ENCODE data around the gene EXOSC3. TPM values are rescaled to one million over a fixed set of nuclear protein-coding genes. Genes with fewer than 3 reads are reported as not detected.
A peak's percentile ranks its signal among the peaks of the same experiment; 100 is the strongest.

EXOSC3 gene
- total RNA-seq, 1 experiment from 2014 or later: 81.0 TPM

DNA sequence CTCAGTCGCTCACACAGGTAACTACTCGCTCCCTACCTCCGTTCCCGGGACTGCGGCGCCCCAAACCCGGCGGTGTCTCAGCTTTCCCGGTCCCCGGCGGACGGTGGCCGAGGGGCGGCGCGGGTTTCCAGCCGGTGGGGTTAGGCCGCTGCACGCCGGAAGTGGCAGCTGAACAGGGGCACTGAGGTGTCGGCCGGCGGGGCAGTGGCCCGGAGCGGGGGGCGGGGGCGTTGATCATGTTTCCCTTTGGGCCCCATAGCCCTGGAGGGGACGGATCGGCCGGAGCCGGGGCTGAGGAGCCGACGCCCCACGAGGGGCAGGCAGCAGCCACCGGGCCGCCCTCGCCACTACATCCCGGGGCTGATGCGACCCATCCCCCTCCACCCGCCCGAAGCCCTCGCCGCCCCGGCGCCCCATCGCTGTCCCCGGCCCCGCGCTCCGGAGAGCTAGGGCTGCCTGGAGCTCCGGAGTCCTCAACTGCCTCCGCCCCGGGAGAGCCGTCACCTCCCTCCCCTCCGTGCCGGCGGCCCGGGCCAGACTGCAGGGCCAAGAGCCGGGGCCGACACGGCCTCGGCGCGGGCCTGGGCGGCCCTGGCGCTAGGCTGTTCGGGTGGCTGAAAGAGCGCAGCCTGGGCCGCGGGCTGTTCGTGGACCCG, 15.9 kb upstream of the EXOSC3 start, which contains the start of gene DCAF10:
Gene DCAF10, plus strand, starts transcription at position 167 of the 656 bp plus-strand sequence. Its CDS starts 70 bp downstream, at position 237.
- Mint-ChIP-seq H3K36me3 (ENCODE audit: insufficient read depth in 1 of 3, low read depth in 3 of 3) (no peaks in the 10 kb centered on the region; a peak in 1 of 7 replicates), H3K4me3 (peak within 1 kb of the TSS; percentile 97 to 98), H3K27ac (peak within 1 kb of the TSS; percentile 91 to 98 (median 92); a peak in 5 of 7 replicates), H3K4me1 (peaks cover 23 to 25% of the 10 kb centered on the region in 2 experiments), H3K27me3 (ENCODE audit: low read depth) (peaks cover 7% of the 10 kb centered on the region), H3K9me3 (no peaks in the 10 kb centered on the region)
- peak; percentile 91 for DNase-seq
- Histone ChIP-seq H3K79me1 (ENCODE audit: insufficient read depth, low read depth, low read length, poor library complexity, severe bottlenecking) (no peaks in the 10 kb centered on the region), H3K9ac (ENCODE audit: extremely low read depth, insufficient read length, low read length) (peak within 1 kb of the TSS; percentile 77), H3K27me3 (ENCODE audit: insufficient read depth, low read length) (no peaks in the 10 kb centered on the region), H3K4ac (ENCODE audit: low read depth, low read length) (no peak within 1 kb of the TSS), H4K8ac (replicated peaks; ENCODE audit: insufficient read length, low read depth, low read length) (no peak within 1 kb of the TSS), H3K9me3 (ENCODE audit: control insufficient read depth, low read depth, low read length) (no peaks in the 10 kb centered on the region), H4K5ac (ENCODE audit: insufficient read length, low read depth, low read length) (no peak within 1 kb of the TSS), H3K4me1 (ENCODE audit: insufficient read depth, low read length) (peaks cover 2% of the 10 kb centered on the region), H4K91ac (ENCODE audit: insufficient read length, low read depth, low read length) (no peak within 1 kb of the TSS), H3K79me2 (ENCODE audit: insufficient read depth, low read length) (peaks cover 7% of the 10 kb centered on the region; the same call in 1 of the 2 replicates), H3T11ph (ENCODE audit: low read length) (no peak within 1 kb of the TSS), H3K23me2 (ENCODE audit: insufficient read length, low read depth, low read length, poor library complexity, severe bottlenecking) (peaks cover 11% of the 10 kb centered on the region), H4K20me1 (ENCODE audit: control insufficient read depth, insufficient read depth, insufficient read length) (no peaks in the 10 kb centered on the region), H3K27ac (ENCODE audit: insufficient read length, low read depth, low read length) (no peak within 1 kb of the TSS), H2BK120ac (ENCODE audit: low read depth, low read length, poor library complexity, severe bottlenecking) (no peak within 1 kb of the TSS), H2AFZ (ENCODE audit: low read length) (peak within 1 kb of the TSS; percentile 57), H2BK12ac (ENCODE audit: insufficient read length, low read depth, low read length) (no peak within 1 kb of the TSS), H3K18ac (ENCODE audit: insufficient read length, low read depth, low read length) (peak within 1 kb of the TSS; percentile 69), H3K14ac (ENCODE audit: insufficient read depth, low read length) (peak within 1 kb of the TSS; percentile 85; the same call in 1 of the 2 replicates), H3K4me2 (ENCODE audit: insufficient read depth, insufficient read length, low read length) (peak within 1 kb of the TSS; percentile 99), H3K23ac (ENCODE audit: insufficient read length, low read depth, low read length) (no peak within 1 kb of the TSS), H2AK5ac (ENCODE audit: insufficient read length, low read length) (no peak within 1 kb of the TSS), H2BK15ac (ENCODE audit: low read depth, low read length) (no peak within 1 kb of the TSS; the same call in 1 of the 2 replicates), H3K56ac (ENCODE audit: insufficient read length, low read depth, low read length) (no peak within 1 kb of the TSS), H2BK20ac (ENCODE audit: low read depth, low read length, poor library complexity, severe bottlenecking) (no peak within 1 kb of the TSS), H2BK5ac (ENCODE audit: insufficient read length, low read length) (no peak within 1 kb of the TSS)
- TF ChIP-seq CTCF (conservative IDR thresholded peaks at IDR 0.05): no peak
- no CpG with 5 or more reads among the region's 72 CpGs for WGBS (ENCODE audit: extremely low coverage, insufficient read length, low lambda C conversion rate)
